Mucosa of descending colon (tissue), 3 donors: ENCODE data around the gene GAK. TPM values are rescaled to one million over a fixed set of nuclear protein-coding genes. Genes with fewer than 3 reads are reported as not detected.

ENCODE experiments used
- ATAC-seq: fragments of 200-7000 bp; cut with Tn5 transposase; one replicate; pipeline ENCODE4 v1.9.1; 2020; ENCODE audit warnings: mild to moderate bottlenecking, moderate library complexity
- DNase-seq, 3 donors: peaks; one replicate each; pipeline ENCODE4 v3.0.0-alpha.2; 2020
- H3K36me3 ChIP-seq: fragments of 200-600 bp; one replicate; pipeline ENCODE4 v1.8.0; 2021; ENCODE audit warnings: low read depth, mild to moderate bottlenecking
- H3K4me1 ChIP-seq: fragments of 200-600 bp; one replicate; pipeline ENCODE4 v1.8.0; 2021; ENCODE audit warnings: low read depth, mild to moderate bottlenecking
- H3K4me3 ChIP-seq: fragments of 200-600 bp; one replicate; pipeline ENCODE4 v1.8.0; 2021; ENCODE audit warnings: mild to moderate bottlenecking
- H3K9me3 ChIP-seq: fragments of 200-600 bp; one replicate; pipeline ENCODE4 v1.8.0; 2021; ENCODE audit warnings: mild to moderate bottlenecking
- CTCF ChIP-seq: fragments of 200-600 bp; IDR thresholded peaks from one replicate; pipeline ENCODE4 v1.8.0; 2022; ENCODE audit warnings: antibody characterized with exemption, mild to moderate bottlenecking
- intact Hi-C, 2 donors: fragments of 100-400 bp; cut with DNase I in 1 of 2; cut with micrococcal nuclease in 1 of 2; formaldehyde crosslinking; loops; one replicate each; pipeline versions ENCODE4 v1.11.0 to v1.11.1; 2022; cut with DNase I, micrococcal nuclease
- total RNA-seq, 3 donors: library from RNA; stranded (reverse); fragmentation: NEBNext Ultra II Directional in 2 of 3; extraction: Animal tissue kit (Norgen Biotek cat#: 25700) in 2 of 3; gene quantifications; one replicate each; pipeline versions ENCODE4 v1.2.1 to v1.2.4, GENCODE V29; 2021 to 2023
- donor health status: DM: no; HTN: no; CAD: no; lungs with moderate emphysema.
- donor health status: DM: no; HTN: no; CAD: no.
- donor health status: DM: no; HTN: yes; CAD: no.

The GAK gene
- total RNA-seq, 3 donors from 2014 or later: 155 to 259 (median 244) TPM

GRCh38 chr4:884896-885295 lies 47.2 kb downstream of the GAK start:
- intact Hi-C loops: no loop called here
- no peak for TF ChIP-seq CTCF
- ATAC-seq: no peak
- H3K9me3 ChIP-seq: no peaks in the 10 kb centered on the region
- no peak for DNase-seq
- no peaks in the 10 kb centered on the region for H3K4me1 ChIP-seq
- peaks cover 7% of the 10 kb centered on the region for H3K36me3 ChIP-seq
- H3K4me3 ChIP-seq: no peak overlapping the region

- Histone ChIP-seq H3K36me3 (peaks cover 7% of the 10 kb centered on the region), H3K9me3 (no peaks in the 10 kb centered on the region), H3K4me3 (no peak overlapping the region), H3K4me1 (no peaks in the 10 kb centered on the region)
- TF ChIP-seq CTCF: no peak
- intact Hi-C loops: no loop called here
- ATAC-seq (no peak), DNase-seq (no peak)
These were observed 47.9 kb downstream of the GAK start for GRCh38 chr4:884259-884658.

- no peak overlapping the region for H3K4me3 ChIP-seq
- ATAC-seq (no peak), DNase-seq (no peak)
- no peak for TF ChIP-seq CTCF
- H3K4me1 ChIP-seq: no peaks in the 10 kb centered on the region
- peaks cover 4% of the 10 kb centered on the region for H3K36me3 ChIP-seq
- intact Hi-C loops: no loop called here
- no peaks in the 10 kb centered on the region for H3K9me3 ChIP-seq
These were observed 48.6 kb downstream of the GAK start for GRCh38 chr4:883377-884095.

GRCh38 chr4:882646-883045 lies 49.5 kb downstream of the GAK start:
- ATAC-seq (no peak), DNase-seq (no peak)
- Histone ChIP-seq H3K9me3 (no peaks in the 10 kb centered on the region), H3K36me3 (peaks cover 4% of the 10 kb centered on the region), H3K4me3 (no peak overlapping the region), H3K4me1 (no peaks in the 10 kb centered on the region)
- no peak for TF ChIP-seq CTCF
- intact Hi-C loops: no loop called here

- no peak for ATAC-seq
- no peaks in the 10 kb centered on the region for H3K4me1 ChIP-seq
- peaks cover 6% of the 10 kb centered on the region for H3K36me3 ChIP-seq
- H3K4me3 ChIP-seq: no peak overlapping the region
- no peaks in the 10 kb centered on the region for H3K9me3 ChIP-seq
- no peak for TF ChIP-seq CTCF
- intact Hi-C loops: no loop called here
- no peak for DNase-seq
These were observed 50.4 kb downstream of the GAK start for GRCh38 chr4:881709-882108.
